Stimulated activated CD8-positive, alpha-beta memory T cell treated with anti-CD3 and anti-CD28 coated beads, Interleukin-15, amount 100 ng/mL, for 48 hours (primary cell): ENCODE measurements around the gene CEP43.

ENCODE experiments used
- DNase-seq, 2 donors: peaks; one replicate each; pipeline ENCODE4 v3.0.0-alpha.2; 2020; ENCODE audit warnings: low read depth in 2 of 2

Gene CEP43

GRCh38 chr6:167013067-167013466, 13.9 kb downstream of the CEP43 start:
- DNase-seq, result no peak

- no peak for DNase-seq
Observed at GRCh38 chr6:167013946-167014345, 14.7 kb downstream of the CEP43 start.

GRCh38 chr6:167015302-167015701, 16.1 kb downstream of the CEP43 start:
- no peak for DNase-seq

GRCh38 chr6:167020206-167020605, 21.0 kb downstream of the CEP43 start:
- DNase-seq, result no peak

DNA sequence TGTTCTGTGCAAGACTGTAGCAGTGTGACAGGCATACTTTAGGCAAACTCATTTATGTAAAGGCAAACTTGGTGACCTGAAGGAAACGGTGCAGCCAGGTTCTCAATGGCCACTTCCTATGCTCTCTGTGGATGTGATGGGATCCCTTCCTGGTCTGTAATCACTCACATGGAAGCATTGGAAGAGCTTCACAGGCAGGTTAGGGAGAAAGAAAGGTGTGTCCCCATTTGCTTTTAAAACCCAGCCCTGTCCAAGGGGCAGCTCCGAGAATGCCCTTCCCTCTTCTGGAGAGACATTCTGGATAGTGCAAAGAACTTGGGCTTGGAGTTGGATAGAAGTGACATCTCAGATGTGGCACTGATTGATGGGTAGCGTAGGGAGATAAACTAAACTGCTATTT, 28.1 kb downstream of the CEP43 start:
- DNase-seq, result no peak

DNA sequence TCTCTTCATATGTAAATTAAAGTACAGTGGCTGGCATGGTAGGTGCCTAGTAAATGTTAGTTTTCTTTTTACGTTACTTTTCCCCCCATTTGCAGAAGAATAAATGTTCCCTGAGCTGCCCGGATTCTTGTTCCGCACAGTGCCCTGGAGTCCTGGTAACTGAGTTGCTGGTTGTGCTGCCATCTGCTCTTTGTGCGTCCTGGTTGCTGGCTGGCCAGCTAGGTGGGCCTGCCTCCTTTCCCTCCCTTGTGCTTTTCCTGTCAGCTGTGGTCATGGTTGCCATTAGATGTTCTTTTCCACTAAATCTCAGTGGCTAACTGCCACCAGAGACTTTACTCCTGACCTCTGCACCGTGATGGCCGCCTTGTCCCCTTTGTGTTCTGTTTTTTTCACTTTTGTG, 28.6 kb downstream of the CEP43 start:
- DNase-seq, result no peak

DNA sequence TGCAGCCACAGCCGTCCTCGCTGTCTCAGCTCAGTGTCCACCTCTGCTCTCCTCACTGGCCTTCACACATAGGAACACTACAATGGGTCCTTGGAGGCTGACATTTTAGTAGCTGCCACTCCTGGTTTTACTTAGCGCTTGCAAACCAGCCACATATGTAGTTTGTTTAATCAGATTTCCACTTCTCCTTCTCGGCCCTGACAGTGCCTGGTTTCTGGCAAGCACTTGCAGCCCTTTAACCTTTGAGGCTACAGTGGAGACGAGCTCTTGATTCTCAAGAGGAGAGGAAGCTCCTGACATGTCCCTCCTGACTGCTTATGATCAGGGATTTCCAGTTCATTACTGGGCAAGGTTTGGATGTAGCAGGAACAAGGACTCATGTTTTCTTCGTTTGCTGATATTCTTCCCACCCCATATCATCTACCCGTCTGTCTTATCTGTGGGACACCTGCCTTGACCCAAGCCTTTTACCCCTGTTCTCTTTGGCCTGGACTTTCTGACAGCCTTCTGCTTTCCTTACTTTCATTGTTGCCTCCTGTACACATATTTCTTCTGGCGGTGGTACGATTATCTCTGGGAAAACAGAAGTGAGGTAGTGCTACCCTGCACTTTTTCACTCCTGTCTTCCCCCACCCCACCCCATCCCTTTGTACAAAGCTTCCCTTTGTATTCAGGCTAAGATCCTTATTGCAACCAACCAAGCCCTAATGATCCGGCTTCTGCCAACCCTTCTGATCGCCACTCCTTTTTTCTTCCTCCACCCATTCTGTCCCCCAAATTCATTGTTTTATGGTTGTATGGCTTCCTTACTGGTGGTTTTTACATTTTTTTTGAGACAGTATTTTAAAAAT, 31.2 kb downstream of the CEP43 start:
- no peak for DNase-seq

- DNase-seq, result no peak
Observed at GRCh38 chr6:167031082-167031709, 32.0 kb downstream of the CEP43 start.

DNA sequence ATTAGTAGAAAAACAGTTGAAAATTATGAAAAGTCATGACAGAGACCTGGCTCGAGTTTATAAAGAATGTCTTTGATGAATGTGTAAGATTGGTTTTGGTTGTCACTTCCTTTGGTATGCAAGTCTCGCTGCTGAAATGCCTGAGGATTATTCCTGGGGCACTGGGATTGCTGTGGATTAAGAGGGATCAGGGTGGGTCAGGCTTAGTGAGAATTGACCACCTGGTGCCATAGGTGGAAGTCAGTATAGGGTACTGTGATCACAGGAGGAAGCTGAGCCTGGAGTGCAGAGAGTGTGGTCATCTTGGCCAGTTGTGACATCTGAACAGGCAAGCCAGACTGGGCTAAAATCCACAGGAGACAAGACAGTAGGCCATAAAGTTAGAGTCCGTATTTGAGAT, 34.9 kb downstream of the CEP43 start:
- DNase-seq, result no peak

- no peak for DNase-seq
Observed at GRCh38 chr6:167037762-167038161, 38.6 kb downstream of the CEP43 start.

DNA sequence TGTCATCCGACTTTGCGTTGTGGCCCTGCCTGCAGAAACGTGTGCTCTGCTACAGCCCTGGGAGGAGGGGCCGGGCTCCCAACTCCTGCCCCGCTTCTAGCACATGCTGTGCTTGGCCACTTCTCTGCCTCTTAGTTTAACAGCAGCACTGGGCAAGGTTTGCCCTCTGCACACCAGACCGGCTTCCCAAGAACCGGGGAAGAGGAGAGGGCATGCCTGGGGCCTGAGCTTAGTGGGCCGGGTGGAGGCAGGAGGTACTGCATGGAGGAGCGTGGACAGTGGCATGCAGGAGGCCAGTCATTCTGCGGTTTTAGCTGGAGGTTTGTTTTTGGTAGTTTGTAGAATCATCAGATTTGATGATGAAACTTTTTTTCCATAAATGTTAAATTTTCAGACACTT, 45.5 kb downstream of the CEP43 start:
- DNase-seq, result no peak

GRCh38 chr6:167045828-167046580, 46.8 kb downstream of the CEP43 start:
- DNase-seq, result no peak

GRCh38 chr6:167046861-167047495, 47.8 kb downstream of the CEP43 start:
- DNase-seq, result no peak

- peak; percentile 30 to 40 for DNase-seq
Observed at GRCh38 chr6:167047554-167047953, 48.4 kb downstream of the CEP43 start.
